K562 (cell line): ENCODE results near the gene CCDC28B. TPM values are rescaled to one million over a fixed set of nuclear protein-coding genes. Genes with fewer than 3 reads are reported as not detected.
A peak's percentile ranks its signal among the peaks of the same experiment; 100 is the strongest.

ENCODE experiments used
- CXXC5 ChIP-seq: fragments of 250-450 bp; sonication (Bioruptor Pico); IDR thresholded peaks from 2 replicates; pipeline ENCODE4 v1.8.0; 2022; ENCODE audit warnings: inconsistent platforms, mild to moderate bottlenecking, moderate library complexity
- DNMT1 ChIP-seq: fragments of 450-650 bp; IDR thresholded peaks from 2 replicates; pipeline ENCODE4 v1.6.1; 2016; ENCODE audit warnings: antibody characterized with exemption, mild to moderate bottlenecking
- HDAC1 ChIP-seq, 2 experiments: fragments of 450-650 bp; IDR thresholded peaks; 2 replicates each; pipeline ENCODE4 v1.6.1; 2016 to 2017; ENCODE audit warnings: inconsistent platforms in 1 of 2, mild to moderate bottlenecking in 1 of 2, moderate library complexity in 1 of 2
- HNRNPH1 ChIP-seq: fragments of 200-400 bp; formaldehyde crosslinking; optimal IDR thresholded peaks from 2 replicates; pipeline ENCODE3; 2017; ENCODE audit warnings: low read depth, mild to moderate bottlenecking, low read length, moderate library complexity
- HNRNPL ChIP-seq: fragments of 200-400 bp; formaldehyde crosslinking; IDR thresholded peaks from 2 replicates; pipeline ENCODE4 v1.6.1; 2017; ENCODE audit warnings: low read depth, mild to moderate bottlenecking, low read length
- NR1H2 ChIP-seq: sonication (generic); formaldehyde crosslinking; IDR thresholded peaks from 2 replicates; pipeline ENCODE4 v1.4.0; 2020; ENCODE audit warnings: mild to moderate bottlenecking, missing genetic modification reagents
- PHB ChIP-seq: fragments of 250-450 bp; sonication (Bioruptor Pico); IDR thresholded peaks from 2 replicates; pipeline ENCODE4 v1.5.0; 2021
- PHF8 ChIP-seq: fragments of 200-600 bp; sonication (generic); IDR thresholded peaks from 2 replicates; pipeline ENCODE4 v1.6.1; 2012; ENCODE audit warnings: mixed run types, mild to moderate bottlenecking, inconsistent platforms, low read length, moderate library complexity, borderline replicate concordance
- PHTF2 ChIP-seq: fragments of 250-450 bp; sonication (Bioruptor Pico); IDR thresholded peaks from 2 replicates; pipeline ENCODE4 v1.5.0; 2021; ENCODE audit warnings: mild to moderate bottlenecking
- RAD21 ChIP-seq, 2 experiments: fragments of 250-450 bp in 1 of 2; fragments of 450-650 bp in 1 of 2; sonication (Bioruptor Pico) in 1 of 2; formaldehyde crosslinking in 1 of 2; IDR thresholded peaks in 1 of 2; conservative IDR thresholded peaks in 1 of 2; 2 replicates each; pipeline versions ENCODE4 v1.4.0 to v1.8.0; 2020 to 2022; ENCODE audit warnings: mild to moderate bottlenecking in 2 of 2, moderate library complexity in 1 of 2
- TFAM ChIP-seq: fragments of 250-450 bp; sonication (Bioruptor Pico); conservative IDR thresholded peaks from 2 replicates; pipeline ENCODE4 v1.5.0; 2021; ENCODE audit warnings: mild to moderate bottlenecking, moderate library complexity
- ZC3H4 ChIP-seq: sonication (generic); formaldehyde crosslinking; IDR thresholded peaks from 2 replicates; pipeline ENCODE4 v1.9.0; 2021; ENCODE audit warnings: missing genetic modification reagents, borderline replicate concordance
- ZFPM2 ChIP-seq: fragments of 250-450 bp; sonication (Bioruptor Pico); IDR thresholded peaks from 2 replicates; pipeline ENCODE4 v1.5.1; 2022; ENCODE audit warnings: mild to moderate bottlenecking
- ZNF174 ChIP-seq: fragments of 250-450 bp; sonication (Bioruptor Pico); IDR thresholded peaks from 2 replicates; pipeline ENCODE4 v1.4.0; 2020; ENCODE audit warnings: mild to moderate bottlenecking
- ZNF311 ChIP-seq: fragments of 250-450 bp; sonication (Bioruptor Pico); IDR thresholded peaks from 2 replicates; pipeline ENCODE4 v1.4.0; 2020; ENCODE audit warnings: mild to moderate bottlenecking, moderate library complexity
- ZNF316 ChIP-seq: fragments of 450-650 bp; IDR thresholded peaks from 2 replicates; pipeline ENCODE4 v1.6.1; 2016
- ZNF431 ChIP-seq: sonication (generic); formaldehyde crosslinking; IDR thresholded peaks from 2 replicates; pipeline ENCODE4 v1.8.0; 2022; ENCODE audit warnings: mild to moderate bottlenecking, missing genetic modification reagents
- ZNF445 ChIP-seq: fragments of 250-450 bp; sonication (Bioruptor Pico); IDR thresholded peaks from 2 replicates; pipeline ENCODE4 v1.4.0; 2020; ENCODE audit warnings: low read depth, mild to moderate bottlenecking, moderate library complexity
- ZNF785 ChIP-seq: fragments of 250-450 bp; sonication (Bioruptor Pico); IDR thresholded peaks from 2 replicates; pipeline ENCODE4 v1.4.0; 2020; ENCODE audit warnings: mild to moderate bottlenecking
- ZSCAN32 ChIP-seq: fragments of 450-650 bp; formaldehyde crosslinking; IDR thresholded peaks from 2 replicates; pipeline ENCODE4 v1.4.0; 2020; ENCODE audit warnings: mild to moderate bottlenecking, moderate library complexity
- polyA plus RNA-seq, 8 experiments: library from polyadenylated mRNA; depleted of rRNA in 4 of 8; stranded (reverse) in 5 of 8; unstranded in 3 of 8; fragments of >200 nt; fragmentation: Nextera tagmentation in 2 of 8; fragmentation: Illumina TruSeq in 1 of 8; extraction: Ambion mirVana in 2 of 8; extraction: Trizol in 1 of 8; gene quantifications; 2 replicates each; pipeline versions ENCODE4 v1.2.1 to v1.2.3, GENCODE V29; 2011 to 2014; ENCODE audit warnings: inconsistent platforms in 1 of 8, missing spikeins in 1 of 8
- total RNA-seq, 7 experiments: library from RNA; depleted of rRNA in 6 of 7; stranded (reverse); fragments of >200 nt in 6 of 7; fragmentation: Illumina TruSeq in 2 of 7; extraction: Trizol in 2 of 7; gene quantifications; 2 replicates each; pipeline versions ENCODE4 v1.2.1 to v1.2.3, GENCODE V29; 2011 to 2021; ENCODE audit warnings: low replicate concordance in 1 of 7
- TF ChIP-seq, protein P1 (sequence below): fragments of 200-800 bp; sonication (Bioruptor generic); IDR thresholded peaks from 2 replicates; pipeline ENCODE4 v1.6.1; 2017; ENCODE audit warnings: missing genetic modification characterization, missing compliant biosample characterization
- TF ChIP-seq, protein P2 (sequence below): IDR thresholded peaks from 2 replicates; pipeline ENCODE4 v1.6.1; 2016; ENCODE audit warnings: missing genetic modification characterization, missing compliant biosample characterization
- TF ChIP-seq, protein P3 (sequence below), 2 experiments: fragments of 450-650 bp; IDR thresholded peaks; 2 replicates each; pipeline ENCODE4 v1.6.1; 2018; ENCODE audit warnings: mild to moderate bottlenecking in 2 of 2, low read depth in 1 of 2; ENCODE audit not compliant: partially characterized antibody in 2 of 2

Gene CCDC28B
- total and polyA plus RNA-seq, 9 of the 15 experiments (the other 6 are each of a cell fraction or from before 2014, with no cell fraction given) = 5.7 to 54.5 (median 31.7) TPM

DNA sequence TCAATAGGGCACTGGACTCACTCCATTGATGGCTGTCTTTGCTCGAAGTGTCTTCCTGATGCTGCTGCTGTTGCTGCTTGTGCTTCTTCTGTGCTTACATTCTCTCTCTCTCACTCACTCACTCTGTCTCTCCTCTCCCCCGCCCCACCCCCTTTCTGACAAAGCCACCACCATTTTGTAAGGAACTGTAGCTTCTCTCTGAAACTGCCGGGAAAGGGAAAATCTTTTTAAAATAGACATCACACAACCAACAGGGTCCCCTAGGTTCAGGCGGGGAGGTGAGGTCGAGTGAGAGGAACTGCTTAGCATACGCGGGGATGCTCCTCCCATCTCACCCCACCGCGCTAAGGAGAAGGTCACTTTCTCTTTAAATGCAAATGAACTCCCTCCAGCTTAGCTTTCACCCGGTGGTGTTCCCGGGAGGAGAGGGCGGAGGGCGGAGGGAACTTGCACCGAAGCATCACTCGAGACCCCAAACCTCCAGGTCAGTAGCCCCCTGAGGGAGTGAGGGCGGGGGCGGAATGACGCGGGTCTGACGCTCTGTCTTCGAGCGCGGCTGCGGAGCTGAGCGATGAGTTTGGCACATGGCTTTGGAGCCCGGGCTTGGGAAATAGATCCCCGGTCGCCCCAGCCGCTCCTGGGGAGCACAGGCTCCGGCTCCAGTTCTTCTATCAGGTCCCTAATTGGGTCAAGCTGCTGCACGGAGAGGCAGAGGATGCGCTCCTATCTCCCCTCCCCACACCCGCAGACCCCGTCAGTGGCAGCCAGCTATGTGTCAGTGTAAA, at the start of gene CCDC28B (continued):
- TF ChIP-seq, protein P1, sequence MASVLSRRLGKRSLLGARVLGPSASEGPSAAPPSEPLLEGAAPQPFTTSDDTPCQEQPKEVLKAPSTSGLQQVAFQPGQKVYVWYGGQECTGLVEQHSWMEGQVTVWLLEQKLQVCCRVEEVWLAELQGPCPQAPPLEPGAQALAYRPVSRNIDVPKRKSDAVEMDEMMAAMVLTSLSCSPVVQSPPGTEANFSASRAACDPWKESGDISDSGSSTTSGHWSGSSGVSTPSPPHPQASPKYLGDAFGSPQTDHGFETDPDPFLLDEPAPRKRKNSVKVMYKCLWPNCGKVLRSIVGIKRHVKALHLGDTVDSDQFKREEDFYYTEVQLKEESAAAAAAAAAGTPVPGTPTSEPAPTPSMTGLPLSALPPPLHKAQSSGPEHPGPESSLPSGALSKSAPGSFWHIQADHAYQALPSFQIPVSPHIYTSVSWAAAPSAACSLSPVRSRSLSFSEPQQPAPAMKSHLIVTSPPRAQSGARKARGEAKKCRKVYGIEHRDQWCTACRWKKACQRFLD (CRISPR knock-in tag) = no peak
- TF ChIP-seq TFAM (CRISPR knock-in tag) (no peak), ZNF431 (CRISPR knock-in tag) (peak; percentile 66), DNMT1 (no peak), ZC3H4 (CRISPR knock-in tag) (no peak), RAD21 (CRISPR knock-in tag; conservative IDR thresholded peaks at IDR 0.05 in 1 of 2, IDR thresholded peaks at IDR 0.05 in 1 of 2) (no peak), ZNF311 (no peak), ZFPM2 (CRISPR knock-in tag) (no peak), CXXC5 (peak; percentile 77), HNRNPL (no peak), ZNF785 (CRISPR knock-in tag) (no peak), ZNF316 (no peak), HDAC1 (IDR thresholded peaks at IDR 0.05) (peak in 1 of 2 experiments; percentile 62; a peak in 1 of 4 replicates), HNRNPH1 (no peak), ZSCAN32 (CRISPR knock-in tag) (no peak), ZNF445 (0 out of 2 replicates have a peak, but pooled peaks have one; percentile 44), ZNF174 (CRISPR knock-in tag) (no peak), PHTF2 (no peak), PHF8 (peak; percentile 9; the same call in 1 of the 2 replicates), NR1H2 (CRISPR knock-in tag) (no peak), PHB (no peak)
- TF ChIP-seq, protein P2, sequence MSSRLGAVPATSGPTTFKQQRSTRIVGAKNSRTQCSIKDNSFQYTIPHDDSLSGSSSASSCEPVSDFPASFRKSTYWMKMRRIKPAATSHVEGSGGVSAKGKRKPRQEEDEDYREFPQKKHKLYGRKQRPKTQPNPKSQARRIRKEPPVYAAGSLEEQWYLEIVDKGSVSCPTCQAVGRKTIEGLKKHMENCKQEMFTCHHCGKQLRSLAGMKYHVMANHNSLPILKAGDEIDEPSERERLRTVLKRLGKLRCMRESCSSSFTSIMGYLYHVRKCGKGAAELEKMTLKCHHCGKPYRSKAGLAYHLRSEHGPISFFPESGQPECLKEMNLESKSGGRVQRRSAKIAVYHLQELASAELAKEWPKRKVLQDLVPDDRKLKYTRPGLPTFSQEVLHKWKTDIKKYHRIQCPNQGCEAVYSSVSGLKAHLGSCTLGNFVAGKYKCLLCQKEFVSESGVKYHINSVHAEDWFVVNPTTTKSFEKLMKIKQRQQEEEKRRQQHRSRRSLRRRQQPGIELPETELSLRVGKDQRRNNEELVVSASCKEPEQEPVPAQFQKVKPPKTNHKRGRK = no peak
- TF ChIP-seq, protein P3, sequence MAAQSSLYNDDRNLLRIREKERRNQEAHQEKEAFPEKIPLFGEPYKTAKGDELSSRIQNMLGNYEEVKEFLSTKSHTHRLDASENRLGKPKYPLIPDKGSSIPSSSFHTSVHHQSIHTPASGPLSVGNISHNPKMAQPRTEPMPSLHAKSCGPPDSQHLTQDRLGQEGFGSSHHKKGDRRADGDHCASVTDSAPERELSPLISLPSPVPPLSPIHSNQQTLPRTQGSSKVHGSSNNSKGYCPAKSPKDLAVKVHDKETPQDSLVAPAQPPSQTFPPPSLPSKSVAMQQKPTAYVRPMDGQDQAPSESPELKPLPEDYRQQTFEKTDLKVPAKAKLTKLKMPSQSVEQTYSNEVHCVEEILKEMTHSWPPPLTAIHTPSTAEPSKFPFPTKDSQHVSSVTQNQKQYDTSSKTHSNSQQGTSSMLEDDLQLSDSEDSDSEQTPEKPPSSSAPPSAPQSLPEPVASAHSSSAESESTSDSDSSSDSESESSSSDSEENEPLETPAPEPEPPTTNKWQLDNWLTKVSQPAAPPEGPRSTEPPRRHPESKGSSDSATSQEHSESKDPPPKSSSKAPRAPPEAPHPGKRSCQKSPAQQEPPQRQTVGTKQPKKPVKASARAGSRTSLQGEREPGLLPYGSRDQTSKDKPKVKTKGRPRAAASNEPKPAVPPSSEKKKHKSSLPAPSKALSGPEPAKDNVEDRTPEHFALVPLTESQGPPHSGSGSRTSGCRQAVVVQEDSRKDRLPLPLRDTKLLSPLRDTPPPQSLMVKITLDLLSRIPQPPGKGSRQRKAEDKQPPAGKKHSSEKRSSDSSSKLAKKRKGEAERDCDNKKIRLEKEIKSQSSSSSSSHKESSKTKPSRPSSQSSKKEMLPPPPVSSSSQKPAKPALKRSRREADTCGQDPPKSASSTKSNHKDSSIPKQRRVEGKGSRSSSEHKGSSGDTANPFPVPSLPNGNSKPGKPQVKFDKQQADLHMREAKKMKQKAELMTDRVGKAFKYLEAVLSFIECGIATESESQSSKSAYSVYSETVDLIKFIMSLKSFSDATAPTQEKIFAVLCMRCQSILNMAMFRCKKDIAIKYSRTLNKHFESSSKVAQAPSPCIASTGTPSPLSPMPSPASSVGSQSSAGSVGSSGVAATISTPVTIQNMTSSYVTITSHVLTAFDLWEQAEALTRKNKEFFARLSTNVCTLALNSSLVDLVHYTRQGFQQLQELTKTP (IDR thresholded peaks at IDR 0.05; ENCODE audit: low read depth in 1 of 2, partially characterized antibody in 2 of 2) = peak; percentile 34 to 37
